ENCODE results near the gene ZNF101. TPM values are rescaled to one million over a fixed set of nuclear protein-coding genes. Genes with fewer than 3 reads are reported as not detected.

ZNF101 gene
- 10 to 100 TPM; 53.2 to 62.9 TPM for total RNA-seq
- polyA plus RNA-seq (2013, experiment 1 of 2), result 14.8 TPM
- polyA plus RNA-seq (2013, experiment 2 of 2), result 14.7 TPM
- long read RNA-seq, experiment 1, full-length matches to known transcripts, result 4 of 7 reads
- long read RNA-seq, experiment 1, partial matches to known transcripts, result 0 of 7 reads
- long read RNA-seq, experiment 1, other reads (novel, unspliced or antisense), result 3 of 7 reads
- long read RNA-seq, experiment 2, full-length matches to known transcripts, result 5 of 8 reads
- long read RNA-seq, experiment 2, partial matches to known transcripts, result 0 of 8 reads
- long read RNA-seq, experiment 2, other reads (novel, unspliced or antisense), result 3 of 8 reads
- long read RNA-seq, experiment 3, full-length matches to known transcripts, result 13 of 20 reads
- long read RNA-seq, experiment 3, partial matches to known transcripts, result 0 of 20 reads
- long read RNA-seq, experiment 3, other reads (novel, unspliced or antisense), result 7 of 20 reads
- long read RNA-seq, experiment 4, full-length matches to known transcripts, result 19 of 23 reads
- long read RNA-seq, experiment 4, partial matches to known transcripts, result 0 of 23 reads
- long read RNA-seq, experiment 4, other reads (novel, unspliced or antisense), result 4 of 23 reads

DNA sequence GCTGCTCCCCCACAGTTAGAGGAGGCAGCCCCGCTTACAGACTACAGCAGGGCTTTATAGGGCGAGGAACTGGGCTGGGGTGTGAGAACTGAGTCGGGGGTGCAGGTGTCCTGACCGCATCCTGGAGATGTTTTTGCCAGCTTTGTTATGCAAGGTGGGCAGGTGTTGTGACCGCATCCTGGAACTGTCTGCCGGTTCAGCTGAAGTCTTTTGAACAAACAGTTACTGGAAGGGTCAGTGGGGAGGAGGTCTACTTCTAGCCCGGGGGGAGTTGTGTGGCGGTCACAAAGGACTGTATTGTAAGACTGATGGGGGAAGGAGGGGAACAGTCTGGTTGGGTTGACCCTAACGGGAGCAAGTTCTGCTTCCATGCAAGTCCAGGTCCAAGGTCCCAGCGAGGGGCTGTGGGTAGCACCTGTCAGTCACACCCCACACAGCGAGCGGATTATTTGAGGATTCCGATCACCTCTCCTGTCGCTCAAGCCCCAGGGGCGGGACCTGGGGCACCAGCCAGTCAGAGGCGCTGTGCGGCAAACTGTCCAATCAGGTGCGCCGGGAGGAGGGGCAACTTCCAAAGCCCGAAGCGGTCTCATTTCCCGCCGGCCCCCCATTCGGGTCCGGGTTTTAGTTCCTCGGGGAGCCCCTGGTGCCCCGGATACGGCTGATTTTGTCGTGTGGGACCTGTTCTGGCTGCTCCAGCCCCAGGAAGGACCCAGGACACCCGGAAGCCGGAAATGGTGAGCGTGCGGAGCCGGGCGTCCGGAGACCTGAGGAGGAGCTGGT lies at the start of gene ZNF101:
TSS of gene ZNF101 (plus strand) at position 610 of the 783 bp plus-strand sequence. CDS start at position 735, 125 bp downstream.
- H3K27ac Mint-ChIP-seq, result peak within 1 kb of the TSS; percentile 95
- peaks cover 18% of the 10 kb centered on the region for H3K36me3 ChIP-seq (ENCODE audit: control insufficient read depth, insufficient read depth, low read length)

DNA sequence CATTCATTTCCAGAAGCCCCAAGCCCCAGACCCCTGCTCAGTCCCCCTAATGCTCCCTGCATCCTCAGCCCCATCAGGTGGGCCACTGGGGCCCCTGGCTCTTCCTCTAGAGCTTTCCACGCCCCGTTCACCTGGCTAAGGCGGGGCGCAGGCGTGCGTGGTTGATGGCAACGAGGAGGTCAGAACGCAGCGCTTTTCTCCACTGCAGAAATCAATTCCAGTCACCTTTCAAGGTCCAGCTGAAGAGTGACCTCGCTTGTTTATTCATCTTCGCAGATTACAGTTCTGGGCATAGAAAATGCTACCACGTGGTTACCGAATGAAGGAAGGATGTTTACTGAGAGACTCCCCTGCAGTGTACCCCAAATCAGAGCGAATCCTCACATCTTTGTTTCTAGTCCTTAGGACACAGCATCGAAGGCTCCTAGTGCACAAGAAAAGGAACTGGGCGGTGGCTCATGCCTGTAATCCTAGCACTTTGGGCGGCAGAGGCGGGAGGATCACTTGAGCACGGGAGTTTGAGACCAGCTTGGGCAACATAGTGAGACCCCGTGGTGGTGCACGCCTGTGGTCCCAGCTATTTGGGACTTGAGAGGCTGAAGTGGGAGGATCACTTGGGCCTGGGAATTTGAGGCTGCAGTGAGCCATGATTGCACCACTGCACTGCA lies 49.3 kb upstream of the ZNF101 start:
- Histone ChIP-seq H3K9me3 (ENCODE audit: control insufficient read depth, low read length) (no peaks in the 10 kb centered on the region), H3K9ac (ENCODE audit: extremely low read depth, low read length, poor library complexity, severe bottlenecking) (no peak overlapping the region), H3K4me1 (ENCODE audit: control insufficient read depth, insufficient read depth, low read length) (no peaks in the 10 kb centered on the region), H3K36me3 (ENCODE audit: control insufficient read depth, insufficient read depth, low read length) (peaks cover 19% of the 10 kb centered on the region), H3K4me3 (ENCODE audit: low read length) (peak overlapping the region; percentile 85), H3K27ac (ENCODE audit: low read depth, low read length) (no peak overlapping the region), H3K27me3 (ENCODE audit: control insufficient read depth, insufficient read depth, low read length, poor library complexity, severe bottlenecking) (no peaks in the 10 kb centered on the region)
- Mint-ChIP-seq H3K9me3 (no peaks in the 10 kb centered on the region), H3K27me3 (ENCODE audit: insufficient read depth) (peaks cover 19% of the 10 kb centered on the region), H3K4me1 (peaks cover 1% of the 10 kb centered on the region), H3K36me3 (ENCODE audit: low read depth) (peaks cover 25% of the 10 kb centered on the region), H3K27ac (no peak overlapping the region), H3K4me3 (peak overlapping the region; percentile 55)
- TF ChIP-seq, protein P1, sequence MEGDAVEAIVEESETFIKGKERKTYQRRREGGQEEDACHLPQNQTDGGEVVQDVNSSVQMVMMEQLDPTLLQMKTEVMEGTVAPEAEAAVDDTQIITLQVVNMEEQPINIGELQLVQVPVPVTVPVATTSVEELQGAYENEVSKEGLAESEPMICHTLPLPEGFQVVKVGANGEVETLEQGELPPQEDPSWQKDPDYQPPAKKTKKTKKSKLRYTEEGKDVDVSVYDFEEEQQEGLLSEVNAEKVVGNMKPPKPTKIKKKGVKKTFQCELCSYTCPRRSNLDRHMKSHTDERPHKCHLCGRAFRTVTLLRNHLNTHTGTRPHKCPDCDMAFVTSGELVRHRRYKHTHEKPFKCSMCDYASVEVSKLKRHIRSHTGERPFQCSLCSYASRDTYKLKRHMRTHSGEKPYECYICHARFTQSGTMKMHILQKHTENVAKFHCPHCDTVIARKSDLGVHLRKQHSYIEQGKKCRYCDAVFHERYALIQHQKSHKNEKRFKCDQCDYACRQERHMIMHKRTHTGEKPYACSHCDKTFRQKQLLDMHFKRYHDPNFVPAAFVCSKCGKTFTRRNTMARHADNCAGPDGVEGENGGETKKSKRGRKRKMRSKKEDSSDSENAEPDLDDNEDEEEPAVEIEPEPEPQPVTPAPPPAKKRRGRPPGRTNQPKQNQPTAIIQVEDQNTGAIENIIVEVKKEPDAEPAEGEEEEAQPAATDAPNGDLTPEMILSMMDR (conservative IDR thresholded peaks at IDR 0.05), result no peak
- WGBS, 2 experiments (ENCODE audit: insufficient coverage in 1 of 2, insufficient read length in 1 of 2), result 89 to 92% methylated on average over 17 to 21 of the region's 21 CpGs
- DNase-seq, result no peak

More for the DNA sequence above, at the start of gene ZNF101:
- H3K9me3 Mint-ChIP-seq, result peaks cover 23% of the 10 kb centered on the region
- H3K9me3 ChIP-seq (ENCODE audit: control insufficient read depth, low read length), result peaks cover 27% of the 10 kb centered on the region
- no peaks in the 10 kb centered on the region for H3K27me3 Mint-ChIP-seq (ENCODE audit: insufficient read depth)
- peaks cover 30% of the 10 kb centered on the region for H3K36me3 Mint-ChIP-seq (ENCODE audit: low read depth)
- H3K9ac ChIP-seq (ENCODE audit: extremely low read depth, low read length, poor library complexity, severe bottlenecking), result peak within 1 kb of the TSS; percentile 93
- peaks cover 17% of the 10 kb centered on the region for H3K4me1 Mint-ChIP-seq
- WGBS, 2 experiments (ENCODE audit: insufficient coverage in 1 of 2, insufficient read length in 1 of 2), result 0 to 6% methylated on average over 8 to 36 of the region's 36 CpGs
- peak within 1 kb of the TSS; percentile 85 for H3K4me3 Mint-ChIP-seq
- DNase-seq, result peak; percentile 98
- H3K27ac ChIP-seq (ENCODE audit: low read depth, low read length), result no peak within 1 kb of the TSS
- no peaks in the 10 kb centered on the region for H3K4me1 ChIP-seq (ENCODE audit: control insufficient read depth, insufficient read depth, low read length)
- peak within 1 kb of the TSS; percentile 96 for H3K4me3 ChIP-seq (ENCODE audit: low read length)
- no peaks in the 10 kb centered on the region for H3K27me3 ChIP-seq (ENCODE audit: control insufficient read depth, insufficient read depth, low read length, poor library complexity, severe bottlenecking)
- TF ChIP-seq, protein P1 (conservative IDR thresholded peaks at IDR 0.05), result no peak

DNA sequence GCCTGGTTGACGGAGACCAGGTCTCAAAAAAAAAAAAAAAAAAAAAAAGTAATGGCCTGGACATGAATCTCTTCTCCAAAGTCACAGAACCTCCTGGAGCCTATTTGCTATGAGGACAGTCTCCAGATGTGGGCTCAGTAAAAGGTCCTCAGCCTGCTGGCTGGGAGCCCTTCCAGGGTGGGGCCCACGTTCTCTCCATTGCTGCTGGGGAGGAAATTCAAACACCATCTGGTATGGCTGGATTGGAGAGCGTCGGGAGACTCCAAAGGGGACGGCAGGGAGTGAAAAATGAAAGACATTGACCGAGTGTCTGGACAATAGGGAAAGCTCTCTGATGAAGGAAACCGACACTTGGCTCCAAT lies 48.8 kb upstream of the ZNF101 start:
- H3K4me3 Mint-ChIP-seq, result no peak overlapping the region
- H3K27ac ChIP-seq (ENCODE audit: low read depth, low read length), result no peak overlapping the region

More for the DNA sequence above, 48.8 kb upstream of the ZNF101 start:
- no peak overlapping the region for H3K27ac Mint-ChIP-seq
- Histone ChIP-seq H3K27me3 (ENCODE audit: control insufficient read depth, insufficient read depth, low read length, poor library complexity, severe bottlenecking) (no peaks in the 10 kb centered on the region), H3K9me3 (ENCODE audit: control insufficient read depth, low read length) (no peaks in the 10 kb centered on the region), H3K36me3 (ENCODE audit: control insufficient read depth, insufficient read depth, low read length) (peaks cover 23% of the 10 kb centered on the region), H3K9ac (ENCODE audit: extremely low read depth, low read length, poor library complexity, severe bottlenecking) (no peak overlapping the region), H3K4me3 (ENCODE audit: low read length) (no peak overlapping the region), H3K4me1 (ENCODE audit: control insufficient read depth, insufficient read depth, low read length) (no peaks in the 10 kb centered on the region)
- no peaks in the 10 kb centered on the region for H3K9me3 Mint-ChIP-seq
- WGBS, 2 experiments (ENCODE audit: insufficient coverage in 1 of 2, insufficient read length in 1 of 2), result 89 to 94% methylated on average over 6 to 7 of the region's 7 CpGs
- peaks cover 1% of the 10 kb centered on the region for H3K4me1 Mint-ChIP-seq
- H3K27me3 Mint-ChIP-seq (ENCODE audit: insufficient read depth), result peaks cover 19% of the 10 kb centered on the region
- TF ChIP-seq, protein P1 (conservative IDR thresholded peaks at IDR 0.05), result no peak
- peaks cover 28% of the 10 kb centered on the region for H3K36me3 Mint-ChIP-seq (ENCODE audit: low read depth)
- no peak for DNase-seq

Data from endodermal cell (in vitro differentiated cells).